ENCODE results near the gene ELP5.
A peak's percentile ranks its signal among the peaks of the same experiment; 100 is the strongest.

ELP5 gene

DNA sequence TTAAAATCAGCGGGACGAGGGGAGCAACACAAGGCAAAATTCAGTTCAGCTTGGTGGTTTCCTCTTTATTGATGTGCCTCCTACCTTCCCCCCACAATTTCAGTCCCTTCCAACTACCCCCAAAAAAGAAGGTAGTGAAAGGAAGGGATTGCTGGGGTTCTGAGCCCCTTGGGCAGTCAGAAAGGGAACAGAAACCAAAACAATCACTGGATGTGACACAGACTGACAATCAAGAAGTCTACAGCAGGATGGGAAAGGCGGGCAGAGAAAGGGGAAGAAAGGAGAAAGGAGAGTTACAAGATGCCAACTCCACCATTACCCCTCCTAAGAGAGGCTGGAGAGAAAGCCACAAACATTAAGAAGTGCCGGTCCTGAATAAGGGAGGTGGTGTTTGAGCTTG, 11.6 kb upstream of the ELP5 start:
- H2AFZ ChIP-seq (ENCODE audit: low read length), result no peak overlapping the region
- H3K79me2 ChIP-seq (ENCODE audit: insufficient read depth, low read length), result peaks cover 7% of the 10 kb centered on the region; the same call in 1 of the 2 replicates
- peak overlapping the region; percentile 98 for H3K9ac ChIP-seq (ENCODE audit: low read length)
- H3K4me1 ChIP-seq (ENCODE audit: insufficient read depth, low read length, severe bottlenecking), result peaks cover 47% of the 10 kb centered on the region
- H4K20me1 ChIP-seq (ENCODE audit: insufficient read depth, low read length), result no peaks in the 10 kb centered on the region
- H3K36me3 ChIP-seq (ENCODE audit: insufficient read depth, low read length), result peaks cover 54% of the 10 kb centered on the region
- peak overlapping the region; percentile 98 for H3K4me3 ChIP-seq (ENCODE audit: low read depth, low read length, poor library complexity, severe bottlenecking)
- no peaks in the 10 kb centered on the region for H3K9me3 ChIP-seq (ENCODE audit: low read length)
- peak overlapping the region; percentile 80 for H3K27ac ChIP-seq (ENCODE audit: low read depth, low read length, poor library complexity, severe bottlenecking)
- H3K27me3 ChIP-seq (ENCODE audit: insufficient read depth, low read length), result no peaks in the 10 kb centered on the region
- no peaks in the 10 kb centered on the region for H3K9me2 ChIP-seq (ENCODE audit: low read depth, low read length)
- peak overlapping the region; percentile 94 for H3K4me2 ChIP-seq (ENCODE audit: low read length)
- TF ChIP-seq, protein P1, sequence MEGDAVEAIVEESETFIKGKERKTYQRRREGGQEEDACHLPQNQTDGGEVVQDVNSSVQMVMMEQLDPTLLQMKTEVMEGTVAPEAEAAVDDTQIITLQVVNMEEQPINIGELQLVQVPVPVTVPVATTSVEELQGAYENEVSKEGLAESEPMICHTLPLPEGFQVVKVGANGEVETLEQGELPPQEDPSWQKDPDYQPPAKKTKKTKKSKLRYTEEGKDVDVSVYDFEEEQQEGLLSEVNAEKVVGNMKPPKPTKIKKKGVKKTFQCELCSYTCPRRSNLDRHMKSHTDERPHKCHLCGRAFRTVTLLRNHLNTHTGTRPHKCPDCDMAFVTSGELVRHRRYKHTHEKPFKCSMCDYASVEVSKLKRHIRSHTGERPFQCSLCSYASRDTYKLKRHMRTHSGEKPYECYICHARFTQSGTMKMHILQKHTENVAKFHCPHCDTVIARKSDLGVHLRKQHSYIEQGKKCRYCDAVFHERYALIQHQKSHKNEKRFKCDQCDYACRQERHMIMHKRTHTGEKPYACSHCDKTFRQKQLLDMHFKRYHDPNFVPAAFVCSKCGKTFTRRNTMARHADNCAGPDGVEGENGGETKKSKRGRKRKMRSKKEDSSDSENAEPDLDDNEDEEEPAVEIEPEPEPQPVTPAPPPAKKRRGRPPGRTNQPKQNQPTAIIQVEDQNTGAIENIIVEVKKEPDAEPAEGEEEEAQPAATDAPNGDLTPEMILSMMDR (IDR thresholded peaks at IDR 0.05; ENCODE audit: low read length), result no peak
- no peak for TF ChIP-seq EZH2 (IDR thresholded peaks at IDR 0.05; ENCODE audit: borderline replicate concordance, low read length)
- 0 out of 2 replicates have a peak, but pooled peaks cover 10% of the 10 kb centered on the region for H3F3A ChIP-seq (ENCODE audit: insufficient read depth, low read length)

DNA sequence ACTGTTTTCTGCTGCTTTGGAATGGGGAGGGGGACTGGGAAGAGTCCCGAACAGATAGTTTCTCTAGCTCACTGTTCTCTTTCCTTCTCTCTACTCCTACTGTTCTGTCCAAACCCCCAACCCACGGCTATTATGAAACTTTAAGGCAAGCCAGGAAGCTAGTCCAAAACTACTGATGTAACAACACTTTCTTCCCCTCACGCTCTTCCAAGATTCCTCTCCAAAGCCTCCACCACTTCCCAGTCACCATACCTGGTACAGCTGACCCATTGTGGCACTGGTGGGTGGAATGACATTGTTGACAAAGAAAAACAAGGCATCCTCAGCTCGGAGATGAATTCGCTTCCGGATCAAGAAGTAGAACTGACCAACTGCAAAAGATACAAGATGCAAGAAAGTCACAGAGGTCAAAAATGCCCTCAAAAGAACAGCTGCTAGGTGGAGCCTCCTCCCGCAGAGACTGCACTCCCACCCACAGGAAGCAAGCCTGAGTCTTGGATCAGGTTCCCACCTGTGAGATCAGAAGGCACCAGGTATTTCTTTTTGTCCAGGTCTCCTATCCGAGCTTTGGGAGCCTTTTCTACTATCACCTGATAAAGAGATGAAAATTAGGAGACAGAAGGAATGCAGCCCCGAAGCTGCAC, 10.8 kb upstream of the ELP5 start:
- Histone ChIP-seq H3K9ac (ENCODE audit: low read length) (peak overlapping the region; percentile 98), H3K4me1 (ENCODE audit: insufficient read depth, low read length, severe bottlenecking) (peaks cover 39% of the 10 kb centered on the region), H3K4me3 (ENCODE audit: low read depth, low read length, poor library complexity, severe bottlenecking) (peak overlapping the region; percentile 98), H3K79me2 (ENCODE audit: insufficient read depth, low read length) (peaks cover 7% of the 10 kb centered on the region; the same call in 1 of the 2 replicates), H4K20me1 (ENCODE audit: insufficient read depth, low read length) (no peaks in the 10 kb centered on the region), H3K9me3 (ENCODE audit: low read length) (no peaks in the 10 kb centered on the region), H3K27ac (ENCODE audit: low read depth, low read length, poor library complexity, severe bottlenecking) (peak overlapping the region; percentile 80), H3K4me2 (ENCODE audit: low read length) (peak overlapping the region; percentile 94), H2AFZ (ENCODE audit: low read length) (no peak overlapping the region), H3K9me2 (ENCODE audit: low read depth, low read length) (no peaks in the 10 kb centered on the region), H3F3A (ENCODE audit: insufficient read depth, low read length) (0 out of 2 replicates have a peak, but pooled peaks cover 10% of the 10 kb centered on the region), H3K27me3 (ENCODE audit: insufficient read depth, low read length) (no peaks in the 10 kb centered on the region), H3K36me3 (ENCODE audit: insufficient read depth, low read length) (peaks cover 52% of the 10 kb centered on the region)
- no peak for TF ChIP-seq EZH2 (IDR thresholded peaks at IDR 0.05; ENCODE audit: borderline replicate concordance, low read length)
- TF ChIP-seq, protein P1 (IDR thresholded peaks at IDR 0.05; ENCODE audit: low read length), result no peak

DNA sequence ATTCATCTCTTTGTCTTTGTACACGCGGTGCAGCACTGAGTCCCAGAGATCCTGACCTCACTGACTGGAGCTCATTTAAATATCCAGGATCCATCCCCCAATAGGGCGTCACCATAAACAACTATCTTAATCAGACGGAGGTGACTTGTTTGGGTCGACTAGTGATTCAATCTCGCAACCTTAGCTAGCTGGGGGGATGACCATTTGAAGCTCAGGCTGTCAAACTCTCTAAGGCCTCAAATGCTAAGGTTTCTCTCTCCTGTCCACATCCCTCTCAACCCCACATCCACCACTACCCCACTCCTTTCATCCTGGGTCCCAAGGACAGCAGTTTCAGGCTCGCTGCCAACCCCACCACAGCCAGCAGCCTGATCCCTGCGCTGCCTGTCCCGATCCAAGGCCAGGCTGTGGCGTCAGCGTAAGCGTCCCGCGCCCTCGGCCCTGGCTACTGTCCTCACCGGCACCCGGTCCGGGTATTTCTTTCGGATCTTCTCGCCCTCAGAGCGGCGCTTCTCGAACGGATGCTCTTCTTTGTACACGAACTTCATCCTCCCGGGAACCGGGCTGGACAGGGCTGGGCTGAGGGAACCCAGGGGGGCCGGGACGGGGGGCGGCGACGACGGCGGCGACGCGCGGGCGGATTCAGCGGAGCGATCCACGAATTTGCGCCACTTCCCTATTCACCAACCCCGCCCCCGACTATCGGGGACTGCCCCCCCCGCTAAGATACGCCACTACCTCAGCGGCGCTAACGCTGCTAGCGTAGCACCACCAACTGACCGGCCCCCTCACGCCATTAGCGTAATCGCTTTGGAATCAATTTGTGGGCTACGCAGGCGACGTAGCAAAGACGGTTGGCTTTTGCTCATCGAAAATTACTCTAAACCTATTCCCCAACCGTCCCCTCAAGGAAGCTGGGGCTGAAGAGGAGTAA, 10.0 kb upstream of the ELP5 start, which contains the start of gene GABARAP:
TSS of gene GABARAP (minus strand) at position 667 of the 934 bp plus-strand sequence. CDS start at position 548, 119 bp downstream.
- Histone ChIP-seq H3K4me1 (ENCODE audit: insufficient read depth, low read length, severe bottlenecking) (peaks cover 32% of the 10 kb centered on the region), H3K4me2 (ENCODE audit: low read length) (peak within 1 kb of the TSS; percentile 94), H3K9me3 (ENCODE audit: low read length) (no peaks in the 10 kb centered on the region), H3K27me3 (ENCODE audit: insufficient read depth, low read length) (no peaks in the 10 kb centered on the region), H4K20me1 (ENCODE audit: insufficient read depth, low read length) (no peaks in the 10 kb centered on the region), H3F3A (ENCODE audit: insufficient read depth, low read length) (0 out of 2 replicates have a peak, but pooled peaks cover 10% of the 10 kb centered on the region), H2AFZ (ENCODE audit: low read length) (no peak within 1 kb of the TSS), H3K79me2 (ENCODE audit: insufficient read depth, low read length) (peaks cover 7% of the 10 kb centered on the region; the same call in 1 of the 2 replicates), H3K27ac (ENCODE audit: low read depth, low read length, poor library complexity, severe bottlenecking) (peak within 1 kb of the TSS; percentile 80), H3K4me3 (ENCODE audit: low read depth, low read length, poor library complexity, severe bottlenecking) (peak within 1 kb of the TSS; percentile 98), H3K9ac (ENCODE audit: low read length) (peak within 1 kb of the TSS; percentile 98), H3K9me2 (ENCODE audit: low read depth, low read length) (no peaks in the 10 kb centered on the region), H3K36me3 (ENCODE audit: insufficient read depth, low read length) (peaks cover 52% of the 10 kb centered on the region)
- TF ChIP-seq EZH2 (IDR thresholded peaks at IDR 0.05; ENCODE audit: borderline replicate concordance, low read length), result no peak
- TF ChIP-seq, protein P1 (IDR thresholded peaks at IDR 0.05; ENCODE audit: low read length), result no peak
